Stomach (tissue), 4 donors: ENCODE measurements around the gene LFNG.

Experiments used
- CTCF ChIP-seq, 7 experiments: fragments of 450-650 bp in 4 of 7; fragments of 200-600 bp in 3 of 7; sonication (generic) in 3 of 7; IDR thresholded peaks; one replicate each; pipeline ENCODE4 v1.5.1; 2016 to 2019; ENCODE audit warnings: antibody characterized with exemption in 7 of 7, control low read depth in 2 of 7, mild to moderate bottlenecking in 1 of 7
- POLR2A ChIP-seq, 4 donors: fragments of 450-650 bp; IDR thresholded peaks; one replicate each; pipeline ENCODE4 v1.6.1; 2016; ENCODE audit warnings: antibody characterized with exemption in 4 of 4, control low read depth in 2 of 4, mild to moderate bottlenecking in 1 of 4, moderate library complexity in 1 of 4
- POLR2AphosphoS5 ChIP-seq, 3 donors: sonication (generic); formaldehyde crosslinking; IDR thresholded peaks; one replicate each; pipeline ENCODE4 v1.6.1; 2016; ENCODE audit warnings: antibody characterized with exemption in 3 of 3

DNA sequence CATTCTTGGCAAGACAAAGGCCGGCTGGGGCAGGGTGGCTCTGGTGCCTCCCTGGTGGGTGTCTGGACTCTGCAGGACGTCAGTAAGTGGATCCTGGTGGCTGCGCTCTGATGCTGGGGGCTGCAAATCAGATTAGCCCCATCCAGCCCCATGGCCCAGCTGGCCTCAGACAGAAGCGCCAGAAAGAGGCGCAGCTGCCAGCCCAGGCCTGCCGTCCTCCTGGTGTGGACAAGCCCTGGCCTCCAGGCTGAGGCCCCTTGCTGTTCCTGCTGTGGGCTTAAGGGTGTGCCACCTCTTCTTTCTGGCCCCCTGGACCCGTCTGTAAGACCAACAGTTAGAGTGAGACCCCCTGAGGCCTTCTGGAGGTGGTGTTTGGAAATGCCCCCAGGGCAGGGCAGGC, 5.9 kb upstream of the LFNG start:
- no peak for TF ChIP-seq POLR2A (IDR thresholded peaks at IDR 0.05)
- no peak for TF ChIP-seq CTCF (IDR thresholded peaks at IDR 0.05)
- no peak for TF ChIP-seq POLR2AphosphoS5 (IDR thresholded peaks at IDR 0.05)
